HG03196 (cell line): ENCODE data around the gene BRSK2.

Source experiments
- ATAC-seq: cut with Tn5 transposase; IDR thresholded peaks from one replicate; pipeline ENCODE4 v1.9.1; 2021; ENCODE audit not compliant: unreplicated experiment

The BRSK2 gene

DNA sequence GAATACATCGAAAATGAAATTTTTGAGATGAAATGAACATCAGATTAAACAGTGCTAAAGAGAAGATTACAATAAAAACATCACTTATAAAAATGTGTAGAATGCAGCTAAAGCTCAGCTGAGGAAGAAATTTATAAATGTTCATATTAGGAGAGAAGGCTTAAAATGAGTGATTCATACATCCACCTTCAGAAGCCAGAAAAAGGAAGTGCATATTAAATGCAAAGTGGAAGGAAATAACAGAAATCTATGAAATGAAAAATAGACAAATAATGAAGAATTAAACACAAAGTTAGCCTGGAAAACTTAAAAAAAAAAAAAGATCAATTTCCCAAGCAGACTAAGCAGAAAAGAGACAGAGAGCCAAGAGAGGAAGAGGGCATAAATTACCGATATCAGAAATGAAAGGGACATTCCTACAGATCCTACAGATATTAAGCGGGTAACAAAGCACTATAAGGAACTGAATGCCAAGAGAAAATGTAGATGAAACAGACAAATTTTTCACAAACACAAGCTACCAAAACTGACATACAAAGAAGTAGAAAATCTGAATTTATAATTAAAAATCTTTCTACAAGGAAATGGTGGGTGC is 104.0 kb downstream of the BRSK2 start:
- no peak for ATAC-seq

GRCh38 chr11:1494650-1495049 is 104.9 kb downstream of the BRSK2 start:
- no peak for ATAC-seq

DNA sequence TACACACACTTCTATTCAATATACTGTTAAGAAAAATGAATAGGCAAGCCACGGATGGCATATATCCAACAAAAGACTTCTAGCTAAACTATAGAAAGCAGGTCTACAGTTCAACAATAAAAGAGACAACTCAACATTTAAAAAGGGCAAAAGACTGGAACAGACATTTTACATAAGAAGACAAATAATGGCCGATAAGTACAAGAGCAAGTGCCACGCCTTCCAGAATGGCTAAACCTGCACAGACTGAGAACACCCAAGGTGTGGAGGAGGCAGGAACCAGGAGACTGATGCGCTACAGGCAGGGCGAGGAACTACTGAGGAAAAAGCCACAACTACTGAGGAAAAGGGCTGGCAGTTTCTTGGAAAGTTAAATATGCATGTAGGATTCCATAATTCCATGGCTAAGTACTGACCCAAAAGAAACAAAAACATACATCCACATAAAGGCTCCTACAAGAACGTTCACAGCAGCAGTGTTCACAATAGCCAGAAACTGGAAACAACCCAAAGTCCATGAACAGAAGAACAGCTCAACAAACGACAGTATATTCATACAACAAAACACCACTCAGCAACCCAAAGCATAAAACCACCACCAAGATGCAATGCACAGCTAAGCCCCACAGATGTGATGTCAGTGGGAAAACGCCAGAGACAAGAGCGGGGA is 106.5 kb downstream of the BRSK2 start:
- ATAC-seq, result no peak

- ATAC-seq, result no peak
Observed at GRCh38 chr11:1496761-1497095, 107.0 kb downstream of the BRSK2 start.

GRCh38 chr11:1497600-1497999 is 107.9 kb downstream of the BRSK2 start:
- ATAC-seq, result no peak

GRCh38 chr11:1498262-1498661 is 108.5 kb downstream of the BRSK2 start:
- no peak for ATAC-seq

- no peak for ATAC-seq
Observed at GRCh38 chr11:1499261-1499890, 109.6 kb downstream of the BRSK2 start.

- no peak for ATAC-seq
Observed at GRCh38 chr11:1499899-1500298, 110.2 kb downstream of the BRSK2 start.

DNA sequence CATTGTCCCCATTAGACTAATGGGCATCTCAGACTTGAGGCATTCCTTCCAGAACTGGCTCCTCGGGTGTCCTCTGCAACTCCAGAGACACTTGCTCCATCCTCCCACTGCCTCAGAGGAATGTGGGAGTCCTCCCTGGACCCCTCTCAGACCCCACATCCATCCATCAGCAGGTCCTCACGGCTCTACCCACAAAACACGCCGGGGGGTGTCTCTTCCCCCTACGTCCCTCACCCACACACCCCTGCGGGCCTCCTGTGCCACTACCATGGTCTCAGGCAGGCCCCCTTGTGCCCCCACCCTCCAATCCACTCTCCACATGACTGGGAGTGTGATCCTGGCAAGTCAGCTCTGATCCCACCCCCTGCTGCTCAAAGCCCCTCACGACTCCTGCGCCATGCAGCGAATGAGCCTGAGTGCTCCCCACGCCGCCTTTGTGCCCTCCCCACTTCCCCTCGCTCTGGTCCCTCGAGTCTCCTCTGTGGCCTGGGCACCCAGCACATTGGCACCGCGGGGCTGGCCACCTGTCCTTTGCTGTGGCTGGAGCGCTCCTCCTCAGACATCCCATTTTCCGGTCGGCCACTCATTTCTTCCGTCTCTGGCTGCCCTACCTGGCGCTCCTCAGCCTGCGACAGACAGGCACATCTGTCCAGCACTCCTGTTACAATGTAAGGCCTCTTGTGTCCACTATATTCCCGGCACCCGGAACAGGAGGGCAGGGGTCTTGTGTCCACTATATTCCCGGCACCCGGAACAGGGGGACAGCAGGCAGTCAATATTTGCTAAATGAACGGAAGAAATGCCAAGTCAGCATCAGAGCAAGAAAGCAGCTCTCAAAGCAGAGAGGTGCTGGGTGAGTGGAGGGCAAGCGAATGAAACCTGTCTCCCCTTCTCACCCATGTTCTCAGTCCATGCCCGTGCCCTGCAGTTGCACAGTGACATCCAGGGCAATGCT is 111.0 kb downstream of the BRSK2 start:
- no peak for ATAC-seq

DNA sequence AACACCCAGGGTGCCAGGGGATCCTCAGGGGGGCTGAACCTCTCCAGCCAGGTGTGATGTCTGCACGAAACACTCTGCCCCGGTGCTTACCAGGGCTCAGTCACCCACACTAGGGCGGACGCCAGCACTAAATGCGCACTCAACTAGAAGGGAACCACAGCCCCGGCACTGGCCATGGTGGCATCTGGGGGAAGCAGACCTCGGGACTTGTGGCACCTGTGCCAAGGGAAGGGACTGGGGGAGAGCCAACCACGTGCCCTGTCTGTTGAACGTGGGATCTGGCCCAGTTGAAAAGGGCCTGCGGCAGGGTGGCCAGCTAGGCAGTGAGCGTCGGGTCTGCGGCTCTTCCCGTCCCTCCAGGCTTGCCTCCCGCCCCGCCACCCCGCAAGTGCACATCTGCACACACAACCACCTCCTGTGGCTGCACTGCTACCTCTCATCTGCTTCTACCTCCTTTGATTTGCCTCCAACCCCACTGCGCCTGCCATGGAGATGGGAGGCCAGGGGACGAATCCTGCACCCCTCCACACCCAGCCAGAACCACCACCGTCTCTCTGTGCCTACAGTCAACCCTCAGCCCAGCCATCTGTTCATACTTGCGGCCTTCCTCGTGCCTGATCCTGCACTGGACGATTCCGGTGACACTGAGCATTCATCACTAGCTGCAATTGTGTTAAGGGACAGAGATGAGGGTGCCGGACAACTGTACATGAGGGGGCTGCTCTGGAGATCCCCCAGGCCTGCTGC is 111.9 kb downstream of the BRSK2 start:
- no peak for ATAC-seq

GRCh38 chr11:1502168-1502953 is 112.6 kb downstream of the BRSK2 start:
- ATAC-seq, result no peak

GRCh38 chr11:1502954-1503707 is 113.4 kb downstream of the BRSK2 start:
- no peak for ATAC-seq

DNA sequence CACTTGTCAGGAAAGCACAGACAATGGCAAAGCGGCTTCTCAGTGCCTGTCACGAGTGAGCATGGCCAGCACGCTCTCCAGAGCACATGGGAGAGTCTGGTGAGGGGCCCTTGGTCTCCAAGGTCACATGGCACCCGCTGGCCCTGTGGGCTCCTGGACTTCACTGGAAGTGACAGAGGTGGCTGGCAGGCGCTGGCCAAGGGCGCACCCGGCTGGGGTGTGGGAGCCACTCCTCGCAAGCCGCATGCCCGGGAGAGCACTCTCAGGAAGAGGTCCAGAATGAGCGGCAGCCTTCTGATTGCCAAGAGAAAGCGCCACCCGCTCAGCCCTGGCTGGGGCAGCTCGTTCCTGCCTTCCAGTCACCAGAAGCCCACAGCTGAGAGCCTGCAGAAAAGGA is 114.0 kb downstream of the BRSK2 start:
- ATAC-seq, result no peak

DNA sequence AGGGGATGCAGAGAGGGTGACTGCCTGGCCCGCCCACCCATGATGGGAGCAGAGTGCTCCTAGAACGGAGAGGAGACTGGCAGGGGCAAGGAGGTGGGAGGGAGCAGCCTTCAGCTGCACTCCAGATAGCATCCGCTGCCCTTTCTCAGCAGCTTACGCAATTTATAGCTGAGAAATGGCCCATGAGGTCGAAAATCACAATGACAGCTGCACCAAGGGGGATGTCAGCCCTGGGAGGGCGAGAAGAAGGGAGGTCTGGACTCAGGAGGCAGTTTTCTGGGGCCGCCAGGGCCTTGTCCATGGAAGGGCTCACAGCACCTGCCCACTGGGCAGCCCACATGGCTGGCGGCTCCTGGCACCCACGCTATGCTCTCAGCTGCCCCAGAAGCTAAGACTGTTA is 114.4 kb downstream of the BRSK2 start:
- ATAC-seq, result no peak

- ATAC-seq, result no peak
Observed at GRCh38 chr11:1504581-1505290, 115.0 kb downstream of the BRSK2 start.

- ATAC-seq, result no peak
Observed at GRCh38 chr11:1505480-1505879, 115.7 kb downstream of the BRSK2 start.

DNA sequence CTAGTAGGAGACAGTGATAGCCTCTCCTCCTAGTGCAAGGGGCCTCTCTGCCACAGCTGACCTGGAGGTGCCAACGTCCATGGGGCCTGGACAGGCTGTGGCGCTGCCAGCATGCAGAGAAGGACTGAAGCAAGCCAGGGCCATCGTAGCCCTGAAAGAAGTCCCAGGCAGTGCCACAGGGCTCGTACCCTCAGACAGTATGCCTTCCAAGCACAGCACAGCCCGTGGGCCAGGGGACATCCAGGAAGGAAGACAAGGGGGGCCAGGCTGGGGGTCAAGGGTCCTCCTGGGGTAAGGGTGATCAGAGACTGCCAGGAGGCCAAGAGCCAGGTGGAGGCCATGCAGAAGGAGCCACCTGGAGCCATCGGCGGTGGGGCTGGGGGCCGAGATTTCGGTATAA is 117.2 kb downstream of the BRSK2 start:
- no peak for ATAC-seq

- no peak for ATAC-seq
Observed at GRCh38 chr11:1507381-1508140, 117.8 kb downstream of the BRSK2 start.
